ENCODE measurements around the gene RNF212.

Gene RNF212

GRCh38 chr4:1030559-1030958, 82.8 kb downstream of the RNF212 start:
- DNase-seq = no peak

GRCh38 chr4:1030031-1030430, 83.3 kb downstream of the RNF212 start:
- no peak for DNase-seq

- no peak for DNase-seq
Observed at GRCh38 chr4:1029529-1029928, 83.8 kb downstream of the RNF212 start.

GRCh38 chr4:1028574-1029220, 84.7 kb downstream of the RNF212 start:
- no peak for DNase-seq

- no peak for DNase-seq
Observed at GRCh38 chr4:1027915-1028238, 85.5 kb downstream of the RNF212 start.

GRCh38 chr4:1027219-1027914, 86.0 kb downstream of the RNF212 start:
- no peak for DNase-seq

GRCh38 chr4:1026115-1026514, 87.2 kb downstream of the RNF212 start:
- DNase-seq = no peak

- DNase-seq = no peak
Observed at GRCh38 chr4:1024882-1025545, 88.3 kb downstream of the RNF212 start.

- no peak for DNase-seq
Observed at GRCh38 chr4:1023895-1024740, 89.2 kb downstream of the RNF212 start.

- no peak for DNase-seq
Observed at GRCh38 chr4:1023075-1023640, 90.2 kb downstream of the RNF212 start.

GRCh38 chr4:1022739-1023066, 90.7 kb downstream of the RNF212 start:
- no peak for DNase-seq

GRCh38 chr4:1022051-1022738, 91.2 kb downstream of the RNF212 start:
- DNase-seq = no peak

Data from NCI-H748 treated with DMSO at 0.1 percent for 48 hours (cell line).